Loucy (cell line): Measurements from ENCODE around the gene MRPL36.

Experiments
- EZH2phosphoT487 ChIP-seq: fragments of 200-600 bp; IDR thresholded peaks from 2 replicates; pipeline ENCODE4 v1.6.1; 2018; ENCODE audit warnings: antibody characterized with exemption, mild to moderate bottlenecking, moderate library complexity, borderline replicate concordance
- TF ChIP-seq, protein P1 (sequence below): fragments of 200-600 bp; sonication (generic); conservative IDR thresholded peaks from 2 replicates; pipeline ENCODE4 v1.5.1; 2014; ENCODE audit warnings: mild to moderate bottlenecking, antibody characterized with exemption, low read length

DNA sequence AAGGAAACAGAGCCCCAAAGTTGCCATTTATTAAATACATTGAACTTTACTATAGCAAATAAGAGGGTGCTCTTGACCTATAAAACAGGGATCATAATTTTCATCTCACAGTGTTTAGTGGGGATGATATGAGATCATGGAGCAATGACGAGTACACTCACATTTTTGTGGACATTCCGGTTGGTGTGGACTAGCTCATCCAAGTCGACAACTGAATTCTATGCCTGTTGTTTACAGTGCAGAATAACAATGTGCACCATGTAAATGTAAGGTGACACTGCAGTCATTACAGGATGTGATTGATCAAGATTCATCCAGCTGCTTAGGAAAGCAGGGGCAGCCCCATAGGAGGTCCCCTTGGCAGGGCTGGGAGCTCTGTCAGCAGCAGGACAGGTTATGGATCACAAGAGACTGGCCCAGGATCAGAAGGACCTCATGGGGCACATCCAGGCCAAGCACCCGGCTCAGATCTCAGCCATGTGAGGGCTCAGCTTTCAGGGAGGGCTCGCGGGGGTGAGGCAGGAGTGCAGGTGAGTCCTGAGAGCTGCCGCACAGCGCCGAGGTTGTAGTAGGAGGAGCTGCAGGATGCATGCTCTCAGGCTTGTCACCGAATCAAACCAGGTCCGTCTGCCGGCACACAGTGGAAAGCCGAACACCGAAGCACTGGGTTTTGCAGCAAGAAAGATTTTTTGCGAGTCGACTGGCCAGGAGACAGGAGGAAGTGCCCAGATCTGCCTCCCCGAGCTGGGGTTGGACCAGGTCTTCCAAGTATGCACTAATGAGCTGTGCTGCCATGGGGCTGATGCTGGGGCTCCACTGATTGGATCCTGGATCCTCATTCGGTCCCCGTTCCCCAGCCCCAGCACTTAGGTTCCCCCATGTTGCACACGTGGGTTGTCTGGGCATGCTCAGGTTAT, 28.2 kb downstream of the MRPL36 start:
- TF ChIP-seq, protein P1, sequence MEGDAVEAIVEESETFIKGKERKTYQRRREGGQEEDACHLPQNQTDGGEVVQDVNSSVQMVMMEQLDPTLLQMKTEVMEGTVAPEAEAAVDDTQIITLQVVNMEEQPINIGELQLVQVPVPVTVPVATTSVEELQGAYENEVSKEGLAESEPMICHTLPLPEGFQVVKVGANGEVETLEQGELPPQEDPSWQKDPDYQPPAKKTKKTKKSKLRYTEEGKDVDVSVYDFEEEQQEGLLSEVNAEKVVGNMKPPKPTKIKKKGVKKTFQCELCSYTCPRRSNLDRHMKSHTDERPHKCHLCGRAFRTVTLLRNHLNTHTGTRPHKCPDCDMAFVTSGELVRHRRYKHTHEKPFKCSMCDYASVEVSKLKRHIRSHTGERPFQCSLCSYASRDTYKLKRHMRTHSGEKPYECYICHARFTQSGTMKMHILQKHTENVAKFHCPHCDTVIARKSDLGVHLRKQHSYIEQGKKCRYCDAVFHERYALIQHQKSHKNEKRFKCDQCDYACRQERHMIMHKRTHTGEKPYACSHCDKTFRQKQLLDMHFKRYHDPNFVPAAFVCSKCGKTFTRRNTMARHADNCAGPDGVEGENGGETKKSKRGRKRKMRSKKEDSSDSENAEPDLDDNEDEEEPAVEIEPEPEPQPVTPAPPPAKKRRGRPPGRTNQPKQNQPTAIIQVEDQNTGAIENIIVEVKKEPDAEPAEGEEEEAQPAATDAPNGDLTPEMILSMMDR = no peak
- TF ChIP-seq EZH2phosphoT487 = no peak
